HG02973 (cell line): ENCODE data around the gene DGKD.

Source experiments
- ATAC-seq: cut with Tn5 transposase; IDR thresholded peaks from one replicate; pipeline ENCODE4 v1.9.1; 2021; ENCODE audit warnings: moderate library complexity; ENCODE audit not compliant: unreplicated experiment

Gene DGKD

DNA sequence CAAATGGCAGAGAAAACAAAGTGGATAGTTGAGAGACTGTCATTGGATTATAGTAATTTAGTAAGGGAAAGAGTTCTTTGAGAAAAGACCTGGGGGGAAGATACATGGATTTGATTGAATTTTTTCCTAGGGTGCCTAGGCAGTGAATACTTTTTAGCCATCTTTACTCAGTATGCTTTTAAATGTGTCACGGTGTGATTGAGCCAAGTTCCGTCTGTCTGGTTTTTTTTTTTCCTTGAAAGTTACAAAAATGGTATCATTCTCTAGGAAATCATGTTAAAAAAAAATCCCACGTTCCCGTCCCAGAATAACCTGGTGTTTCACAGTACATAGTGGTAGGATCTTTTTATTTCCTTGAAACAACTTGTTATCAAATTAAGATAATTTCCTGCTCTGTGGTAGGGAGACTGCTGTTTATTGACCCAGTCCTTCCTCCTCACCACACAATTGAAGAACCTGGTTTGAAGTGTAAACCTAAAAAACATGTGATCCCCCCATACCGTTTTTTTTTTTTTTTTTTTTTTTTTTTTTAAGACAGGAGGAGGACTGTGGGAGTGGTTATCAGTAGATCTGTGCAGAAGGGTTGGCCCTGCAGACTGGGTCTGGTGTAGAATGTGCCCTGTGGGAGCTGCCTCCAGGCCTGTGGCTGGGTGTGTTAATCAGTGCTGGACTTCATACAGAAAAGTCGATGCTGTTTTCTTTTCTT lies 55.1 kb downstream of the DGKD start:
- ATAC-seq = no peak

DNA sequence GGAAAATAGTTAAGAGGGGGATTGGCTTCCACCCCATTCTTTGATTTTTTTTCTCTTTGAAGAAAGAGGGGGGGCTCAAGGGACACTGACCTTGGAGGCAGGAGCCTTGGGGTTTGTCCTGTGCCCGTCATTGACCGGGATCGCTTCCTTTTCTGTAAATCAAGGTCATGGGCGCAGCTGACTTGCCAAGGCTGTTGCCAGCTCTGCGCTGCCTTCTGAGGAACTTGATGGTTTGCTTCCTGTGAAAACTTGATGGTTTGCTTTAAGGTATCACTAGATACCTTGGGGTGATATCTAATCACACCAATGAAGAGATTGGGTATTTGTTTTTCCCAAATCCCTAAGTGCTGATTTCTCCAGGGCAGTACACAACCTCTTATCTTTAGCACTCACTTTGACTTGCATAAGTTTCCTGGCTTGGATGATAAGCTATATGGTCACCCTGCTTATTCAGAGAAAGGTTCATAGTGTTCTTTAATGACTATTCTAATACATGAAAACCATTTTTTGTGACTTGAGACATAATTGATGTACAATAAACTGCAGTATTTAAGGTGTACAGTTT lies 56.0 kb downstream of the DGKD start:
- no peak for ATAC-seq

DNA sequence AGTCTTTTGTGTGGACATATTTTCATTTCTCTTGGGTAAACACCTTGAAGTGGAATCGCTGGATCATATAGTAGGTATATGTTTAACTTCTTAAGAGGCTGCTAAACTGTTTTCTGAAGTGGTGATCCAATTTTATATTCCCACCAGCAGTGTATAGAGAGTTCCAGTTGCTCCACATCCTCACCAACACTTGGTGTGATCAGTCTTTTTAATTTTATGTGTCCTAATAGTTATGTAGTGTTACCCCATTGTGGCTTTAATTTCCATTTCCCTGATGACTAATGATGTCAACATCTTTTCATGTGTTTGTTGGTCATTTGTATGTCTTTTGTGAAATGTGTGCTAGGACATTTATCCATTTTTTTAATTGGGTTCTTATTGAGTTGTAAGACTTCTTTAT lies 56.9 kb downstream of the DGKD start:
- no peak for ATAC-seq

DNA sequence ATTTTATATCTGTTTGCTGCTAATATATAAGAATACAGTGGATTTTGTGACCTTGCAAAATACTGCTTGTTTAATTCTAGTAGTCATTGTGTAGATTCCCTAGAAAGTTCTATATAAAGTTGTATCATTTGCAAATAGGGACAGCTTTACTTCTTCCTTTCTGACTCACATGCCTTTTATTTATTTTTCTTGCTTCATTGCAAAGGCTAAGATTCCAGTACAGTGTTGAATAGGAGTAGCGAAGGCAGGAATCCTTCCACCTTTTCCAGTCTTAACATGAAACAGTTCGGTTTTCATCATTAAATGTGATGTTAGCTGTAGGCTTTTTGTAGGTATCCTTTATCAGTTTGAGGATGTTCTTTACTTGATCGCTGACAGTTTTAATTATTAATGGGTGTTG lies 58.1 kb downstream of the DGKD start:
- no peak for ATAC-seq

DNA sequence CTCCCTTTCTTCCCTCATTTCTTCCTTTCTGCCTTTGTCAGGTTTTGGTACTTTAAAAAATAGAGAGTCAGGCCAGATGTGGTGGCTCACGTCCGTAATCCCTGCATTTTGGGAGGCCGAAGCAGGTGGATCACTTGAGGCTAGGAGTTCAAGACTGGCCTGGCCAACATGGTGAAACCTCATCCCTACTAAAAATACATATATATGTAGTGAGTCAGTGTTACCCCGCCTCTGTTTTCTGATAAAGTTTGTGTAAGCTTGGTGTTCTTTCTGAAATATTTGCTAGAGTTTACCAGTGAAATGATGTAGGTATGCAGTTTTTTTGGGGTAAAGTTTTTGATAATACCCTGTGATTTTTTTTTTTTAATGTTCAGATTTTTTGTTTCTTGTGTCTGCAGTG lies 58.8 kb downstream of the DGKD start:
- ATAC-seq = no peak

DNA sequence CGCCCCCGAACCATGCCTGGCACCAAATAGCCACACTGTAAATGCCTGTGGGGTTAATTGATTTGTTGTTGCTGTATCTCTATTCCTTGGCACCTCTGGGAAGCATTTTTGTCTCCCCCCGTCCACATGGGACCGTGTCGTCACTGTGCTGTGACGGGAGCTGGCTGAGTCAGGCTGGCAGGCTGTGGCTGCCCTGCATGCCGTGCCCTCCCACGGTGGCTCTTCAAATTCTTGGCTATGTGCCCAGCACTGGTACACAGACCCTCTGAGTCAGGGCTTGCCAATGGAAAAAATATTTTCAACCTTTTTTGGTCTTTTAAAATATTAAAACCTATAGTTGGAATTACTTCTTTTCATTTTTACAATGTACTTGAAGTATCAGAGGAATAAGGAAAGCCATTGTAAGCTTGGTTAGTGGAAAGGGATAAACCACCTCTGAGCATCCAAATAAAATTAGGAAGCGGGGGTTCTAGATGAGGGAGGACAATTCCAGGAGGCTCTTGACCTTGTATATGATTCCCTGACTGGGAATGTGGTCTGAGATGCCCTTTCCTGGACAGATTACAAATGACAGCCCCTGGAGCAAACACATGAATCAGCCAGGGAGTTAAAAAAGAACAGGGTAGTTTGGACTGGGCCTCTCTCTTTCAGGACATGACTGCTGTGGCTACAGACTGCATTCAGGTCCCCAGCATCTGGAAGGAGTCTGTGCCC lies 59.4 kb downstream of the DGKD start:
- no peak for ATAC-seq

DNA sequence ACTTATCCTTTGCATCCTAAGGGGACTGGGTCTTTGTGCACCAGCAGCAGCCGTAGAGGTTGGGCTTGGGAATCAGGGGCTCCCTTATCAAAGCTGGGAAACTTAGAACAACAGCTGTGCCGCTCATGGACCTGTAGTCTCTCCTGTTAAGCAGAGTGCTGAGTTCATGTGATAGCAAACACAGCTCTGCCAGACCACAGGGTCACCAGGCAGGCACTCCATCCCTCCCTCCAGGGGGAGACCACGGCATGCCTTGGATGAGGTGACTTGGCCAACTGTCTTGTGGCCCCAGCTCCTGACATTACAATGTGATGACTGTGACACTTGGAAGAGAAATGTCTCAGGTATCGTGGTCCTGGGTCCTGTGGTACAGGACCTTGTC lies 60.0 kb downstream of the DGKD start:
- ATAC-seq = no peak

DNA sequence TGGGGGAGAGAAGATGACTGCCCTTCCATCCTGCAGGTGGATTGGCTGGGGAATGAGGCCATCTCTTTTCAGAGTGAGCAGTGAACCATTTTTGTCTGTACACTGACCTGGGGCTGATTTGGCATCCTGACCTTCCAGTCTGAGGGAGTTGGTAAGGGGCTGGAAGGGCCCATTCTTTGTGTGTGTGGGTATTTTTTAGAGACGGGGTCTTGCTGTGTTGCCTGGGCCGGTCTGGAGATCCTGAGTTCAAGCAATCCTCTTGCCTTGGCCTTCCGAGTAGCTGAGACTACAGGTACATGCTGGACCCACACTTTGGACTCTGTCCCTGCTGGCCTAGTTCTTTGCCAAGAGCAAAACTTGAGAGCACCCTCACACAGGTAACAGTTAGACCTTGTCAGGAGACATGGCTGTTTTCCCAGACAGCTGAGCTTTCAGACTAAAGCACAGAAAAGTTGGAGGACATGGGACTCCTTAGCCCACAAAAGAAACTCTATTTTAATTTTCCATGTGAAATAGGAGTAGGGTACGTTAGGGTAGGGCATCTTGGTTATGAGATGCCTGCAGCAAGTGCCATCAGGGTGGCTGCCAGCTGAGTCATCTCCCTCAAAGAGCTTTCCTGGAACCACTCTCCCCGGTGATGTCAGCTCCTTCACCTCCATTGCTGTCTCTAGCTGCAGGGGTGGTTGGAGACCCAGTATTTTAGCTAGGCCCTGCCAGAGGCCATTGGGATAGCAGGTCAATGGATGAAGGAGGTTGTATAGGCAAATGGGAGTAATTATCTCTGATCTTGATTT lies 60.7 kb downstream of the DGKD start:
- no peak for ATAC-seq

DNA sequence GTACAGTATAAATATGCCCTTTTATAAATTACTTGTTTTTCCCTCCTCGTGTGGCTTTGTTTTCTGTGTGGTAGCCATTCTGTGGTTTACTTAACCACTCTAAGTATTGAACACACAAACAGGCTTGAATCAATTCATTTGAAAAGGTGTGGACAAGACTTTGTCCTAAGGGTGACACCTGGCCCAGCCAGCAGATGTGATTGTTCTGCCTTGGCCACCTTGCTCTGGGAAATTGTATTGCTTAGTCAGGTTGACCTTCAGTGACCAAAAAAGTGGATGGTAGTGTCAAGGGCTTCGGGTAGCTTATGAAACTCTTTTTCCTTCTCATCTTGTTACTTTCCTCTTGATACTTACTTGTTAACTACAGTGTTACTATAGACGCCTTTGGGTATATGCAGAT lies 61.9 kb downstream of the DGKD start:
- no peak for ATAC-seq

DNA sequence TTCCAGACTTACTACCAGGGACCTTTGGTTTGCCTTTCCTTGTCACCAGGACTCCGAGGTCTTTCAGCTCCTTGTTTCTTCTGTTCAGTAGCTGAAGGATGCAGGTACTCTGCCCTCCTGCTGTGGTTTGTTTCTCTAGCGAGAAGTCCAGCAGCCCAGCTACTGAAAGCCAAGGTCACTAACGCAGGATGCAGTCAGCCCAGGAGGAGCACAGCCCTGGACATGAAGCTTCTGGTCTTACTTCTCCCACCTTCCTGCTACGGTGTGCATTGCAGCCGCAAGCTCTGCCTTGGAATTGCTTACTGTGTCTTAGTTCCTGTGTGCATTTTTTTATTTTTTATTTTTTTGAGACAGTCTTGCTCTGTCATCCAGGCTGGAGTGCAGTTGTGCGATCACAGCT lies 62.4 kb downstream of the DGKD start:
- no peak for ATAC-seq

DNA sequence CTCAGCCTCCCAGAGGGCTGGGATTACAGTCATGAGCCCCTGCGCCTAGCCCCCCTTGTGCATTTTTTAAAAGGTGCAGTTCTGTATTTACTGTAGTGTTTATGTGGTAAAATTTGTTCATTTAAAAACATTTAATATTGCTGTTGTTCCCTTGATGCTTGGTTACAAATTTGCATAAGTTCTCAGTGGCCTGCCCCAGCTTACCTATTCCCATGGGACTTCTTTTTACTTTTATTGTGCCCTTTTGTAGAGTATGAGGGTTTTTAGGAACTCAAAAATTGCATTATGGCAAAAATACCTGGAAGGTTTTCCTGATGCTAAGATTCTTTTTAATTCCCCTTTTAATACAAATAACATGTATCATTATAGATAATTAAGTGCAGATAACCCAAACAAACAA lies 63.0 kb downstream of the DGKD start:
- no peak for ATAC-seq

DNA sequence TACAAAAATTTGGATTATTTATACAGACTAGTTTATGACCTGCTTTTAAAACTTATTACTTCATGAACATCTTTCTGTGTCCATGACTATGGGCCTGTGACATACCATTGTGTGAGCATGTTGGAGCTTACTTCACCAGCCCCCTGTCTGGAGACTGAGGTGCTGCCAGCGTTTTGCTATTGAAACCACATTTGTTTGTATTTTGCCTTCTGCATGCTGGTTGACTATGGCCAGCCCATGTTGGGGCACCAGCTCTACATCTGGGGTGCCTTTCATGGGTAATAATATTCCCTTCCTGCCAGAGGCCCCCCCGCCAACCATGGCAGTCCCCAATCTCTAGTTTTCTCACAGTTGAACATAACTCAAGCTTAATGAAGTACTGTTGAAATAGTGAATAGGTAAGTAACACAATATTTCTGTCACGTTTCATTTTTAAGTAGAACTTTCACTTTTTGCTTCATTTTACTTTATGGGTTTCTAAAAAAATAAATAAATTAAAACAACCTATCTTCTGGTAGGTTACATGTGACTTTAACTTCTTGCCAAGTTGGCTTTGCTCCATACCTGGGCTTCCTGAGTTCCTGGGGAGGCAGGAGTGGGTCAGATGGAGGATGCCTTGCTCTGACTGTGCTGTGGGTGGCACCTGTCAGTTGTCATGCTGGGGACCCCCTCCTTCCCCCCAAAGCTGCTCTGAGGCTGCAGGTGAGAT lies 63.9 kb downstream of the DGKD start:
- ATAC-seq = no peak

DNA sequence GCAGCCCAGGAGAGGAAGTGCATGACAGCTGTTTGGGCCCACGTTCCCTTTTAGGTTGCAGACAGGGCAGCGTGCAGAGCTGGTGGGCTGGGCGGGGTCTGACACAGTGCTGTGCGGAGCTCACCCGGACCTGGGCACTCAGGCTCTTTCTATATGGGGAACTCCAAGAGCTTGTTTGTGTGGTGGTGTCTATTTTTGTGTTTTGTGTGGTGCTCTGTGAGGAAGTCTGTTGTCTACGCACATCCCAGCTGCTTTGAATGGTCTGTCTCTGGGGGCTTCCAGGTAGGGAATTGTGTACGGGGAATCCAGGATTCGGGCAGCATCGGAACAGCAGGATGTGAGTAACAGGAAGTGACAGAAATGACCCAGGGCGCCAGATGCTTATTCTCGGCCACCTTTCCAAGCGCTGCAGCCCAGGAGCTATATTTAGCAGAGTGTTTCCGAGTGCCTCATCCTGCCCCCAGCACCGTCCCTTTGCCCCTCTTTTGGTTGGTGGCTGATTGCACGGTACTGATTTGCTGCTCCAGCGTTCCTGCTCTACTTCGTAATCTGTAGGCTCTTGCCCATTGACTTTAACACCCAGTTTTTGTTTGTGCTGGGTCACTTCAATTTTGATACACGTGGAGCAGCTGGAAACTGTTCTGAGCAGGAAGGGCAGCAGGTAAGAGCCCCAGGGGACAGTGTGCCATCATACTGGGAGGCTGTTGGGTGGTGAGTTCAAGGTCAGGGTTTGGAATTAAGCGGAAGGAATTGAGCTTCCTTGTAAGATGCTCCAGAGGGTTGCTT lies 64.7 kb downstream of the DGKD start:
- peak; percentile 36 for ATAC-seq

DNA sequence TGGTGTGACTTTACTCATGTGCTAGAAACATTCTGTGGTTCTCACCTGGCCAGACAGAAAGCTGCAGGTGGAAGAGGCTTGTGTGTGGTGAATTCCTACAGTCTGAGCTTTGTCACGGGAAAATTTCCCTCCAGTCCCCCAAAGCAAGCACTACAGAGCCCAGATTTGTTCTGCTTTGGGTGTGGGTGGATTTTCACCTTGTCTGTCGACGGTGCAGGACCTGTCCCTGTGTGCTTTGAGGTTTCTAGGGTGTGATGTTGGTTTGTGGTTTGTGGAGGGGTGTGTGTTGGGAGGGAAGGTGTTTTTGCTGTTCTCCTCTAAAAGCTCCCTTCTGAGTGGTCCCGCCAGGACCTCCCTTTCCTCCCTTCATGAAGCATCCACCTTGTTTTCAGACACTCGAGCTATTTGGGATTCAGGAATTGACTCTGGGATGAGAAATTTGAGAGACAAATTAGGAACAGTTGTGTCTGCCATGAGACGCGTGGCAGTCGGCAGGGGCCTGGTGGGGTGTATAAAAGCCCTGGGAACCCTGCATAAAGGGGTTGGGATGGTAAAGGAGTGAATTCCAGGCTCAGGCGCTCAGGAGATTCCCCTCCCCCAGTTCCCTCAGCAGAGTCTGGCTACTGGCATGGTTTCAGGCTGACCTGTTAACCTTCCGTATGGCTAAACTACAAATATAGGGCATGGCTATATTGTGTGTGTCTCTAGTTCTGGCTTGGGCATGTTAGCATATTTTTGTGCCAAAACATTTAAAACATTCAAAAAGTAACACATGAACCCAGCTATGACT lies 65.5 kb downstream of the DGKD start:
- ATAC-seq = no peak

DNA sequence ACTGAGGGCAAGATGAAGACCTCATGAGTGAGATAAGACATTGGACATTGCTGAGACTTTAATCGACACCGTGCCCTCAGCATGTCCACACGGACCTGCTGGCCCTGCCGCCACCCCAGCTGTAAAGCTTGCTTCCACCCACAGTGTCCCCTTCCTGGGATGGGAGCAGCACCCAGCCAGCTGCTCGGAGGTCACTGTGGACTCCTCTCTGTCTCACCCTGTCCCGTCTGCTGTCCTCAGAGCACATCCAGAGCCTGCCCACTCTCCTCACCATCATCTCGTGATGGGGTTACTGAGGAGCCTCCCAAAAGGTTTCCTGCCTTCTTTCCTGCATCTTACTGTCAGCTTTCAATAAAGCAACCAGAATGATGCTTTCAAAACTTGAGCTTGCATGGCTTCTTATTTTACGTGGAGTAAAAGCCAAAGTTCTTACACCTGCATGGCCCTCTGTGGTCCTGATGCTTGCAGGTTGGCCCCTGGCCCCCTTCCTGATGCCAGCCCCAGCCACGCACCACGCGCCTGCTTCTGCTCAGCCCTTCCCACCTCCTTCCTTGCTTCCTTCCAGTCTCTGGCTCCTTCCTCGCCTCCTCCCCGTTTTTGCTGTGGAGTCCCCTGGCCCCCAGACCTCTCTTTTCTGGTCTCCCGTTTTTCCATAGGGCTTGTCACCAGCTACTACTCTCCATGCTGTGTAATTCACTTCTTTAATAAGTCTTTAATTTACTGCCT lies 67.0 kb downstream of the DGKD start:
- ATAC-seq = no peak

DNA sequence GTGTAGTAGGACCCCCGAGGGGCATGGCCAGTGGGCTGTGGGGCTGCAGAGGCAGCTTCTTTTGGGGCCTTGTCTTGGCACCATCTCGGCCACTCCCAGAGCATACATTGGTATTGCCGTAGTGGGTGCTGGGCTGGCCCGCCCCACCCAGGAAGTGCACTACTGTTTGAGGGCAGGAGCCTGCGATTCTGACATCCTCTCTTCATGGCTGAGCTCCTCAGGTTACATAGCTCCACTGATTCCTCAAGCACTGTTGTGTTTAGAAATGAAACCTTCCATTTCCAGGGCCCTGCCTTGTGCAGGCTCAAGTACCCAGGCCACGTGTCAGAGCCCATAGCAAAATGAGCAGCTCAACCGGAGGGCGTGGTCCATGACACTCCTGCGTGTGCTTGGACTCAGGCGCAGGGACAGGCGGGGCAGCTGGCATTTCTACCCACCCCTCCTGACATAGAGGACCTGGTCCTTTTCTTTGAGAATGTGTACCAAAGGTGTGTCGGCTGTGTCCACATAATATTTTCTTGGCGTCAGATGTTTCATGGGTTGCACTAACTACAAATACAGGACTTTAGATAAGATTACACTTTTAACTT lies 67.9 kb downstream of the DGKD start:
- ATAC-seq = peak; percentile 62

DNA sequence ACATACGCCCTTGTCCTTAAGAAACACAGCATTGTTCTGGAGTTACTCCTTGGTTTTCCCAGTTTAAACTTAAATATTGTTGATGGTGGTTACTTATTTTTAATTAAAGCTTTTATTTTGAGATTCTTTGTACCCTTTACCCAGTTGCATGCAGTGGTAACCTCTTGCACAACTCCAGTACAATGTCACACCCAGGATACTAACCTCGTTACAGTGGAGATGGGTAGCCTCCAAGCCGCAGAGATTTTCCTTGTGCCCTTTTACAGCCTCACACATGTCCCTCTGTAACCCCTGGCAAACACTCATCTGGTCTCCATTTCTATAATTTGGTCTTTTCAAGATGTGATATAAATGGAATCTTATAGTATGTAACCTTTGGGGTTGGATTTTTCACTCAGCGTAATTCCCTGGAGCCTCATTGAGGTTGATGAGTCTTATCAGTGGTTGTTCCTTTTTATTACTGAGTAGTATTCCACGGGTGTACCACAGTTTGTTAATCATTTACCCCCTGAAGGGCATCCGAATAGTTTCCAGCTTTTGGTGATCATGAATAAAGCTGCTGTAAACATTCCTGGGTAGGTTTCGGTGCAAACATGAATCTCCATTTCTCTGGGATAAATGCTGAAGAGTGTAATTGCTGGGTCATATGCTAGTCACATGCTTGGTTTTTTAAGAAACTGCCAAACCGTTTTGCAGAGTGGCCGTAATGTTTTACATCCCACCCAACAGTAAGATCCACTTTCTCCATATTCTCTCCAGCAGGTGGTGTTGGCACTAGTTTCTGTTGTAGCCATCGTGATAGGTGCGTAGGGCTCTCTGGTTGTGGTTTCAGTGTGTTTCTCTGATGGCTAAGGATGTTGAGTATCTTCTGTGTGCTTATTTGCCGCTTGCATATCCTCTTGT lies 68.6 kb downstream of the DGKD start:
- no peak for ATAC-seq

DNA sequence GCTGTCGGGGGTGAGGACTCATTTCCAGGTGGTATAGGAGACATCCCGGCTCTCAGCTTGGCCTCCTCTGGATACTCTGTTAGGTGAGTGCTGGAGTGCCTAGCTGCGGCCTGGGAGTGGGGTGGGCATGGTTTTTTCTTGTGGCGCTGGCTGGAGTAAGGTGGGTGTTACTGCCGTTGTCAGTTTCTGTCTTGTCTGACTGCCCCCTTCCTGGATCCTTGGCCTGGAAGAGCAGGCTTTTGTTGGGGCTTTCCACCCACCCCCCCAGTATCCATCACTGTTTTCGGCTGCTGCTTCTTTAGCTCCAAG lies 69.2 kb downstream of the DGKD start:
- ATAC-seq = no peak
